ENCODE measurements around the gene MAP7D3.

The MAP7D3 gene

GRCh38 chrX:136207546-136207945 lies 43.7 kb downstream of the MAP7D3 start:
- Histone ChIP-seq H3K4me3 (ENCODE audit: low read length in 2 of 2) (no peak overlapping the region), H3K36me3 (ENCODE audit: control insufficient read depth in 2 of 2, insufficient read depth in 2 of 2, low read length in 2 of 2) (no peaks in the 10 kb centered on the region), H3K9me3 (ENCODE audit: control insufficient read depth in 2 of 2, low read length in 2 of 2) (no peaks in the 10 kb centered on the region), H3K4me1 (ENCODE audit: control insufficient read depth in 2 of 2, insufficient read depth in 2 of 2, low read length in 2 of 2) (peaks cover 0 to 17% of the 10 kb centered on the region in 2 donors), H3K27ac (ENCODE audit: low read depth in 2 of 2, low read length in 2 of 2) (peak overlapping the region in 1 of 2 donors; percentile 32), H3K27me3 (ENCODE audit: control insufficient read depth in 2 of 2, insufficient read depth in 2 of 2, low read length in 2 of 2) (peaks cover 2 to 3% of the 10 kb centered on the region in 2 donors), H3K9ac (ENCODE audit: low read depth in 1 of 2, low read length in 2 of 2) (no peak overlapping the region)

- H3K9me3 ChIP-seq (ENCODE audit: control insufficient read depth in 2 of 2, low read length in 2 of 2): no peaks in the 10 kb centered on the region
- peaks cover 0 to 17% of the 10 kb centered on the region in 2 donors for H3K4me1 ChIP-seq (ENCODE audit: control insufficient read depth in 2 of 2, insufficient read depth in 2 of 2, low read length in 2 of 2)
- H3K9ac ChIP-seq (ENCODE audit: low read depth in 1 of 2, low read length in 2 of 2): no peak overlapping the region
- H3K36me3 ChIP-seq (ENCODE audit: control insufficient read depth in 2 of 2, insufficient read depth in 2 of 2, low read length in 2 of 2): no peaks in the 10 kb centered on the region
- H3K4me3 ChIP-seq (ENCODE audit: low read length in 2 of 2): no peak overlapping the region
- peak overlapping the region in 1 of 2 donors; percentile 32 for H3K27ac ChIP-seq (ENCODE audit: low read depth in 2 of 2, low read length in 2 of 2)
- H3K27me3 ChIP-seq (ENCODE audit: control insufficient read depth in 2 of 2, insufficient read depth in 2 of 2, low read length in 2 of 2): peaks cover 2 to 3% of the 10 kb centered on the region in 2 donors
These were observed 44.3 kb downstream of the MAP7D3 start for GRCh38 chrX:136206916-136207315.

GRCh38 chrX:136205882-136206380 lies 45.3 kb downstream of the MAP7D3 start:
- peak overlapping the region; percentile 29 to 44 for H3K27ac ChIP-seq (ENCODE audit: low read depth in 2 of 2, low read length in 2 of 2)
- peak overlapping the region in 1 of 2 donors; percentile 3 for H3K4me3 ChIP-seq (ENCODE audit: low read length in 2 of 2)
- no peaks in the 10 kb centered on the region for H3K9me3 ChIP-seq (ENCODE audit: control insufficient read depth in 2 of 2, low read length in 2 of 2)
- H3K36me3 ChIP-seq (ENCODE audit: control insufficient read depth in 2 of 2, insufficient read depth in 2 of 2, low read length in 2 of 2): no peaks in the 10 kb centered on the region
- peaks cover 0 to 2% of the 10 kb centered on the region in 2 donors for H3K27me3 ChIP-seq (ENCODE audit: control insufficient read depth in 2 of 2, insufficient read depth in 2 of 2, low read length in 2 of 2)
- H3K9ac ChIP-seq (ENCODE audit: low read depth in 1 of 2, low read length in 2 of 2): peak overlapping the region in 1 of 2 donors; percentile 28
- peaks cover 0 to 17% of the 10 kb centered on the region in 2 donors for H3K4me1 ChIP-seq (ENCODE audit: control insufficient read depth in 2 of 2, insufficient read depth in 2 of 2, low read length in 2 of 2)

GRCh38 chrX:136204571-136204970 lies 46.6 kb downstream of the MAP7D3 start:
- Histone ChIP-seq H3K36me3 (ENCODE audit: control insufficient read depth in 2 of 2, insufficient read depth in 2 of 2, low read length in 2 of 2) (no peaks in the 10 kb centered on the region), H3K27me3 (ENCODE audit: control insufficient read depth in 2 of 2, insufficient read depth in 2 of 2, low read length in 2 of 2) (peaks cover 0 to 2% of the 10 kb centered on the region in 2 donors), H3K4me3 (ENCODE audit: low read length in 2 of 2) (no peak overlapping the region), H3K9me3 (ENCODE audit: control insufficient read depth in 2 of 2, low read length in 2 of 2) (no peaks in the 10 kb centered on the region), H3K4me1 (ENCODE audit: control insufficient read depth in 2 of 2, insufficient read depth in 2 of 2, low read length in 2 of 2) (peaks cover 0 to 17% of the 10 kb centered on the region in 2 donors), H3K27ac (ENCODE audit: low read depth in 2 of 2, low read length in 2 of 2) (peak overlapping the region; percentile 38 to 65), H3K9ac (ENCODE audit: low read depth in 1 of 2, low read length in 2 of 2) (no peak overlapping the region)

GRCh38 chrX:136203951-136204350 lies 47.2 kb downstream of the MAP7D3 start:
- Histone ChIP-seq H3K36me3 (ENCODE audit: control insufficient read depth in 2 of 2, insufficient read depth in 2 of 2, low read length in 2 of 2) (no peaks in the 10 kb centered on the region), H3K4me3 (ENCODE audit: low read length in 2 of 2) (no peak overlapping the region), H3K9ac (ENCODE audit: low read depth in 1 of 2, low read length in 2 of 2) (peak overlapping the region in 1 of 2 donors; percentile 1), H3K9me3 (ENCODE audit: control insufficient read depth in 2 of 2, low read length in 2 of 2) (no peaks in the 10 kb centered on the region), H3K27me3 (ENCODE audit: control insufficient read depth in 2 of 2, insufficient read depth in 2 of 2, low read length in 2 of 2) (peaks cover 0 to 2% of the 10 kb centered on the region in 2 donors), H3K27ac (ENCODE audit: low read depth in 2 of 2, low read length in 2 of 2) (peak overlapping the region; percentile 38 to 65), H3K4me1 (ENCODE audit: control insufficient read depth in 2 of 2, insufficient read depth in 2 of 2, low read length in 2 of 2) (peaks cover 0 to 17% of the 10 kb centered on the region in 2 donors)

- H3K27ac ChIP-seq (ENCODE audit: low read depth in 2 of 2, low read length in 2 of 2): peak overlapping the region; percentile 17 to 38
- peaks cover 0 to 2% of the 10 kb centered on the region in 2 donors for H3K27me3 ChIP-seq (ENCODE audit: control insufficient read depth in 2 of 2, insufficient read depth in 2 of 2, low read length in 2 of 2)
- H3K4me1 ChIP-seq (ENCODE audit: control insufficient read depth in 2 of 2, insufficient read depth in 2 of 2, low read length in 2 of 2): peaks cover 0 to 17% of the 10 kb centered on the region in 2 donors
- H3K36me3 ChIP-seq (ENCODE audit: control insufficient read depth in 2 of 2, insufficient read depth in 2 of 2, low read length in 2 of 2): no peaks in the 10 kb centered on the region
- H3K9me3 ChIP-seq (ENCODE audit: control insufficient read depth in 2 of 2, low read length in 2 of 2): no peaks in the 10 kb centered on the region
- no peak overlapping the region for H3K4me3 ChIP-seq (ENCODE audit: low read length in 2 of 2)
- no peak overlapping the region for H3K9ac ChIP-seq (ENCODE audit: low read depth in 1 of 2, low read length in 2 of 2)
These were observed 47.8 kb downstream of the MAP7D3 start for GRCh38 chrX:136203438-136203837.

GRCh38 chrX:136202889-136203288 lies 48.3 kb downstream of the MAP7D3 start:
- Histone ChIP-seq H3K4me1 (ENCODE audit: control insufficient read depth in 2 of 2, insufficient read depth in 2 of 2, low read length in 2 of 2) (peaks cover 0 to 17% of the 10 kb centered on the region in 2 donors), H3K27ac (ENCODE audit: low read depth in 2 of 2, low read length in 2 of 2) (peak overlapping the region in 1 of 2 donors; percentile 17), H3K9me3 (ENCODE audit: control insufficient read depth in 2 of 2, low read length in 2 of 2) (no peaks in the 10 kb centered on the region), H3K27me3 (ENCODE audit: control insufficient read depth in 2 of 2, insufficient read depth in 2 of 2, low read length in 2 of 2) (peaks cover 0 to 2% of the 10 kb centered on the region in 2 donors), H3K36me3 (ENCODE audit: control insufficient read depth in 2 of 2, insufficient read depth in 2 of 2, low read length in 2 of 2) (no peaks in the 10 kb centered on the region), H3K9ac (ENCODE audit: low read depth in 1 of 2, low read length in 2 of 2) (no peak overlapping the region), H3K4me3 (ENCODE audit: low read length in 2 of 2) (no peak overlapping the region)

- Histone ChIP-seq H3K36me3 (ENCODE audit: control insufficient read depth in 2 of 2, insufficient read depth in 2 of 2, low read length in 2 of 2) (no peaks in the 10 kb centered on the region), H3K9me3 (ENCODE audit: control insufficient read depth in 2 of 2, low read length in 2 of 2) (no peaks in the 10 kb centered on the region), H3K4me1 (ENCODE audit: control insufficient read depth in 2 of 2, insufficient read depth in 2 of 2, low read length in 2 of 2) (peaks cover 0 to 17% of the 10 kb centered on the region in 2 donors), H3K27ac (ENCODE audit: low read depth in 2 of 2, low read length in 2 of 2) (peak overlapping the region in 1 of 2 donors; percentile 13), H3K27me3 (ENCODE audit: control insufficient read depth in 2 of 2, insufficient read depth in 2 of 2, low read length in 2 of 2) (peaks cover 0 to 2% of the 10 kb centered on the region in 2 donors), H3K4me3 (ENCODE audit: low read length in 2 of 2) (no peak overlapping the region), H3K9ac (ENCODE audit: low read depth in 1 of 2, low read length in 2 of 2) (no peak overlapping the region)
These were observed 49.6 kb downstream of the MAP7D3 start for GRCh38 chrX:136201601-136202000.

GRCh38 chrX:136200466-136200865 lies 50.7 kb downstream of the MAP7D3 start:
- no peak overlapping the region for H3K4me3 ChIP-seq (ENCODE audit: low read length in 2 of 2)
- H3K9me3 ChIP-seq (ENCODE audit: control insufficient read depth in 2 of 2, low read length in 2 of 2): no peaks in the 10 kb centered on the region
- peaks cover 6 to 17% of the 10 kb centered on the region in 2 donors for H3K4me1 ChIP-seq (ENCODE audit: control insufficient read depth in 2 of 2, insufficient read depth in 2 of 2, low read length in 2 of 2)
- no peak overlapping the region for H3K9ac ChIP-seq (ENCODE audit: low read depth in 1 of 2, low read length in 2 of 2)
- H3K36me3 ChIP-seq (ENCODE audit: control insufficient read depth in 2 of 2, insufficient read depth in 2 of 2, low read length in 2 of 2): no peaks in the 10 kb centered on the region
- peaks cover 0 to 2% of the 10 kb centered on the region in 2 donors for H3K27me3 ChIP-seq (ENCODE audit: control insufficient read depth in 2 of 2, insufficient read depth in 2 of 2, low read length in 2 of 2)
- no peak overlapping the region for H3K27ac ChIP-seq (ENCODE audit: low read depth in 2 of 2, low read length in 2 of 2)

- Histone ChIP-seq H3K4me1 (ENCODE audit: control insufficient read depth in 2 of 2, insufficient read depth in 2 of 2, low read length in 2 of 2) (peaks cover 6 to 15% of the 10 kb centered on the region in 2 donors), H3K27ac (ENCODE audit: low read depth in 2 of 2, low read length in 2 of 2) (peak overlapping the region in 1 of 2 donors; percentile 34), H3K4me3 (ENCODE audit: low read length in 2 of 2) (no peak overlapping the region), H3K9me3 (ENCODE audit: control insufficient read depth in 2 of 2, low read length in 2 of 2) (no peaks in the 10 kb centered on the region), H3K9ac (ENCODE audit: low read depth in 1 of 2, low read length in 2 of 2) (no peak overlapping the region), H3K36me3 (ENCODE audit: control insufficient read depth in 2 of 2, insufficient read depth in 2 of 2, low read length in 2 of 2) (no peaks in the 10 kb centered on the region), H3K27me3 (ENCODE audit: control insufficient read depth in 2 of 2, insufficient read depth in 2 of 2, low read length in 2 of 2) (no peaks in the 10 kb centered on the region)
These were observed 51.8 kb downstream of the MAP7D3 start for GRCh38 chrX:136199365-136199764.

All from mucosa of rectum (tissue), 2 donors.